H9 (cell line): Measurements from ENCODE around the gene KCNJ10. TPM values are rescaled to one million over a fixed set of nuclear protein-coding genes. Genes with fewer than 3 reads are reported as not detected.

ENCODE experiments used
- DNase-seq: peaks from one replicate; pipeline ENCODE4 v3.0.0-alpha.2; 2017
- H2AFZ ChIP-seq: one replicate; pipeline ENCODE4 v1.6.1; 2013; ENCODE audit warnings: mild to moderate bottlenecking, low read length, control low read depth, moderate library complexity
- H2AK5ac ChIP-seq: 2 replicates; pipeline ENCODE4 v1.6.1; 2013; ENCODE audit warnings: low read length, control low read depth, mixed read lengths; ENCODE audit not compliant: insufficient read length
- H2BK120ac ChIP-seq: one replicate; pipeline ENCODE4 v1.6.1; 2013; ENCODE audit warnings: low read depth, mild to moderate bottlenecking, low read length, control low read depth, inconsistent platforms; ENCODE audit not compliant: poor library complexity, severe bottlenecking
- H2BK12ac ChIP-seq: 2 replicates; pipeline ENCODE4 v1.6.1; 2013; ENCODE audit warnings: low read length, control low read depth, mixed read lengths, low read depth; ENCODE audit not compliant: insufficient read length
- H2BK15ac ChIP-seq: 2 replicates; pipeline ENCODE4 v1.6.1; 2013; ENCODE audit warnings: low read depth, low read length, control low read depth
- H2BK20ac ChIP-seq: one replicate; pipeline ENCODE4 v1.6.1; 2013; ENCODE audit warnings: low read depth, mild to moderate bottlenecking, low read length, control low read depth, inconsistent platforms; ENCODE audit not compliant: poor library complexity, severe bottlenecking
- H2BK5ac ChIP-seq: 2 replicates; pipeline ENCODE4 v1.6.1; 2013; ENCODE audit warnings: low read length, control low read depth, mixed read lengths; ENCODE audit not compliant: insufficient read length
- H3K14ac ChIP-seq: 2 replicates; pipeline ENCODE4 v1.6.1; 2013; ENCODE audit warnings: low read length, control low read depth; ENCODE audit not compliant: insufficient read depth
- H3K18ac ChIP-seq: 2 replicates; pipeline ENCODE4 v1.6.1; 2013; ENCODE audit warnings: low read depth, mild to moderate bottlenecking, mixed read lengths, low read length, control low read depth; ENCODE audit not compliant: insufficient read length
- H3K23ac ChIP-seq: 2 replicates; pipeline ENCODE4 v1.6.1; 2013; ENCODE audit warnings: low read length, control low read depth, mixed read lengths, low read depth; ENCODE audit not compliant: insufficient read length
- H3K23me2 ChIP-seq: 2 replicates; pipeline ENCODE4 v1.6.1; 2013; ENCODE audit warnings: low read depth, mild to moderate bottlenecking, mixed read lengths, low read length, control low read depth; ENCODE audit not compliant: insufficient read length, poor library complexity, severe bottlenecking
- H3K27ac ChIP-seq: 2 replicates; pipeline ENCODE4 v1.5.1; 2013; ENCODE audit warnings: low read length, control low read depth, mixed read lengths, low read depth; ENCODE audit not compliant: insufficient read length
- H3K27me3 ChIP-seq: 2 replicates; pipeline ENCODE4 v1.6.1; 2013; ENCODE audit warnings: low read length, control low read depth, inconsistent platforms; ENCODE audit not compliant: insufficient read depth
- H3K4ac ChIP-seq: 2 replicates; pipeline ENCODE4 v1.6.1; 2013; ENCODE audit warnings: low read depth, mild to moderate bottlenecking, control low read depth, inconsistent platforms, low read length, moderate library complexity
- H3K4me1 ChIP-seq: 2 replicates; pipeline ENCODE4 v1.6.1; 2013; ENCODE audit warnings: low read length, control low read depth, inconsistent platforms; ENCODE audit not compliant: insufficient read depth
- H3K4me2 ChIP-seq: 2 replicates; pipeline ENCODE4 v1.6.1; 2013; ENCODE audit warnings: low read length, control low read depth, mixed read lengths; ENCODE audit not compliant: insufficient read length, insufficient read depth
- H3K56ac ChIP-seq: 2 replicates; pipeline ENCODE4 v1.6.1; 2013; ENCODE audit warnings: low read depth, mild to moderate bottlenecking, mixed read lengths, low read length, control low read depth; ENCODE audit not compliant: insufficient read length
- H3K79me1 ChIP-seq: 2 replicates; pipeline ENCODE4 v1.6.1; 2013; ENCODE audit warnings: low read depth, mild to moderate bottlenecking, moderate library complexity, low read length, control low read depth, inconsistent platforms; ENCODE audit not compliant: insufficient read depth, poor library complexity, severe bottlenecking
- H3K79me2 ChIP-seq: 2 replicates; pipeline ENCODE4 v1.6.1; 2013; ENCODE audit warnings: low read length, control low read depth, inconsistent platforms; ENCODE audit not compliant: insufficient read depth
- H3K9ac ChIP-seq: 2 replicates; pipeline ENCODE4 v1.6.1; 2013; ENCODE audit warnings: low read length, control low read depth, mixed read lengths; ENCODE audit not compliant: insufficient read length; ENCODE audit errors: extremely low read depth
- H3K9me3 ChIP-seq: one replicate; pipeline ENCODE4 v1.6.1; 2013; ENCODE audit warnings: low read depth, low read length, inconsistent platforms; ENCODE audit not compliant: control insufficient read depth
- H3T11ph ChIP-seq: one replicate; pipeline ENCODE4 v1.6.1; 2013; ENCODE audit warnings: mild to moderate bottlenecking, low read length, control low read depth, inconsistent platforms
- H4K20me1 ChIP-seq: one replicate; pipeline ENCODE4 v1.6.1; 2013; ENCODE audit not compliant: control insufficient read depth, insufficient read length, insufficient read depth
- H4K5ac ChIP-seq: 2 replicates; pipeline ENCODE4 v1.6.1; 2013; ENCODE audit warnings: low read depth, mild to moderate bottlenecking, mixed read lengths, low read length, control low read depth; ENCODE audit not compliant: insufficient read length
- H4K8ac ChIP-seq: replicated peaks from 2 replicates; pipeline ENCODE4 v1.6.1; 2013; ENCODE audit warnings: low read length, control low read depth, mixed read lengths, low read depth; ENCODE audit not compliant: insufficient read length
- H4K91ac ChIP-seq: 2 replicates; pipeline ENCODE4 v1.6.1; 2013; ENCODE audit warnings: low read depth, mild to moderate bottlenecking, moderate library complexity, mixed read lengths, low read length, control low read depth; ENCODE audit not compliant: insufficient read length
- H3K27ac Mint-ChIP-seq, 3 experiments: 2 replicates in 2 of 3; 3 replicates in 1 of 3; pipeline ENCODE4 v1.8.0; 2020 to 2021; ENCODE audit warnings: mixed read lengths in 3 of 3, mild to moderate bottlenecking in 1 of 3, moderate library complexity in 1 of 3
- H3K27me3 Mint-ChIP-seq: 2 replicates; pipeline ENCODE4 v1.8.0; 2021; ENCODE audit warnings: low read depth, mild to moderate bottlenecking, moderate library complexity, mixed read lengths
- H3K36me3 Mint-ChIP-seq, 3 experiments: 2 replicates in 2 of 3; 3 replicates in 1 of 3; pipeline ENCODE4 v1.8.0; 2020 to 2021; ENCODE audit warnings: low read depth in 3 of 3, mixed read lengths in 3 of 3; ENCODE audit not compliant: insufficient read depth in 1 of 3
- H3K4me1 Mint-ChIP-seq, 2 experiments: 2 replicates each; pipeline ENCODE4 v1.8.0; 2020; ENCODE audit warnings: mixed read lengths in 2 of 2
- H3K4me3 Mint-ChIP-seq, 2 experiments: 2 replicates in 1 of 2; 3 replicates in 1 of 2; pipeline ENCODE4 v1.8.0; 2020 to 2021; ENCODE audit warnings: mild to moderate bottlenecking in 2 of 2, mixed read lengths in 2 of 2, moderate library complexity in 1 of 2
- H3K9me3 Mint-ChIP-seq, 2 experiments: 2 replicates in 1 of 2; 3 replicates in 1 of 2; pipeline ENCODE4 v1.8.0; 2020; ENCODE audit warnings: mild to moderate bottlenecking in 2 of 2, mixed read lengths in 2 of 2, moderate library complexity in 1 of 2
- WGBS: extraction: QIAGEN DNeasy Blood & Tissue Kit; methylation state at CpG from one replicate; pipeline ENCODE4 v1.1.7; 2013; ENCODE audit warnings: missing lambda C conversion rate, low lambda C conversion rate, mixed read lengths; ENCODE audit not compliant: insufficient read length; ENCODE audit errors: extremely low coverage; 5-methylcytosine and 5-hydroxymethylcytosine counted together
- total RNA-seq: library from RNA; stranded (reverse); gene quantifications from 2 replicates; pipeline ENCODE4 v1.2.1, GENCODE V29; 2021
- TF ChIP-seq, protein P1 (sequence below): fragments of 200-600 bp; sonication (generic); conservative IDR thresholded peaks from 3 replicates; pipeline ENCODE4 v1.8.0; 2021; ENCODE audit warnings: antibody characterized with exemption, mild to moderate bottlenecking

KCNJ10 gene
- total RNA-seq, 1 experiment from 2014 or later: 0.44 TPM

DNA sequence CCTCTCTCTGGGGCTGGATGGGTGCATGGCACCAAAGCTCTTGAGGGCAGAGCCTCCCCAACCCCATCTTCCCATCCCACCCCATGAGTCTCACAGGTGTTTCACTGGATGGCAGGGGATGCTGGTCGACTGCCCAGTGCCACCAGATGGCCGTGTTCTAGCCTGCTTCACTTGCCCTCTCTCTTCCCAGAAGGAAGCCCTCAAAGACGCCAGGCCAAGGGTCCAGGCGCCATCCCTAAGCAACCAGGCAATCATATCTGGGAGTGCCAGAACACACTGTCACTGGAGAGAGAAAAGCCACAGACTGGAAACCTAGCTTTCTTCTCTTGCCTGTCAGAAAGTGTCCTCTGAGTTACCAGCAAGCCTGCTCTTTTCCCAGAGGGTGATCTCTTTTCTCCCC, 64.9 kb downstream of the KCNJ10 start:
- no peaks in the 10 kb centered on the region for H3K79me2 ChIP-seq
- no peak overlapping the region for H2BK5ac ChIP-seq
- no peak overlapping the region for H4K8ac ChIP-seq
- H3K14ac ChIP-seq: no peak overlapping the region
- no peaks in the 10 kb centered on the region for H4K20me1 ChIP-seq
- H4K5ac ChIP-seq: no peak overlapping the region
- H2BK12ac ChIP-seq: no peak overlapping the region
- H2BK120ac ChIP-seq: no peak overlapping the region
- H3K4me1 ChIP-seq: no peaks in the 10 kb centered on the region
- no peak overlapping the region for H3K27ac ChIP-seq
- H3K79me1 ChIP-seq: no peaks in the 10 kb centered on the region
- WGBS: no CpG with 5 or more reads among the region's 4 CpGs
- no peak overlapping the region for H4K91ac ChIP-seq
- H2AFZ ChIP-seq: no peak overlapping the region
- H3K9ac ChIP-seq: no peak overlapping the region
- TF ChIP-seq, protein P1, sequence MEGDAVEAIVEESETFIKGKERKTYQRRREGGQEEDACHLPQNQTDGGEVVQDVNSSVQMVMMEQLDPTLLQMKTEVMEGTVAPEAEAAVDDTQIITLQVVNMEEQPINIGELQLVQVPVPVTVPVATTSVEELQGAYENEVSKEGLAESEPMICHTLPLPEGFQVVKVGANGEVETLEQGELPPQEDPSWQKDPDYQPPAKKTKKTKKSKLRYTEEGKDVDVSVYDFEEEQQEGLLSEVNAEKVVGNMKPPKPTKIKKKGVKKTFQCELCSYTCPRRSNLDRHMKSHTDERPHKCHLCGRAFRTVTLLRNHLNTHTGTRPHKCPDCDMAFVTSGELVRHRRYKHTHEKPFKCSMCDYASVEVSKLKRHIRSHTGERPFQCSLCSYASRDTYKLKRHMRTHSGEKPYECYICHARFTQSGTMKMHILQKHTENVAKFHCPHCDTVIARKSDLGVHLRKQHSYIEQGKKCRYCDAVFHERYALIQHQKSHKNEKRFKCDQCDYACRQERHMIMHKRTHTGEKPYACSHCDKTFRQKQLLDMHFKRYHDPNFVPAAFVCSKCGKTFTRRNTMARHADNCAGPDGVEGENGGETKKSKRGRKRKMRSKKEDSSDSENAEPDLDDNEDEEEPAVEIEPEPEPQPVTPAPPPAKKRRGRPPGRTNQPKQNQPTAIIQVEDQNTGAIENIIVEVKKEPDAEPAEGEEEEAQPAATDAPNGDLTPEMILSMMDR: no peak
- H3K27me3 ChIP-seq: no peaks in the 10 kb centered on the region
- H3T11ph ChIP-seq: no peak overlapping the region
- no peak overlapping the region for H3K4me3 Mint-ChIP-seq
- no peaks in the 10 kb centered on the region for H3K36me3 Mint-ChIP-seq
- H2BK15ac ChIP-seq: no peak overlapping the region
- H3K4ac ChIP-seq: no peak overlapping the region
- H3K23me2 ChIP-seq: no peaks in the 10 kb centered on the region
- no peak overlapping the region for H3K4me2 ChIP-seq
- no peak overlapping the region for H3K18ac ChIP-seq
- H3K4me1 Mint-ChIP-seq: no peaks in the 10 kb centered on the region
- H2AK5ac ChIP-seq: no peak overlapping the region
- H3K9me3 ChIP-seq: no peaks in the 10 kb centered on the region
- H2BK20ac ChIP-seq: no peak overlapping the region
- H3K56ac ChIP-seq: no peak overlapping the region
- H3K27me3 Mint-ChIP-seq: peaks cover 19% of the 10 kb centered on the region
- H3K9me3 Mint-ChIP-seq: no peaks in the 10 kb centered on the region
- H3K27ac Mint-ChIP-seq: no peak overlapping the region
- H3K23ac ChIP-seq: no peak overlapping the region
- DNase-seq: no peak
